ENCODE measurements around the gene HTR1D.

HTR1D gene

DNA sequence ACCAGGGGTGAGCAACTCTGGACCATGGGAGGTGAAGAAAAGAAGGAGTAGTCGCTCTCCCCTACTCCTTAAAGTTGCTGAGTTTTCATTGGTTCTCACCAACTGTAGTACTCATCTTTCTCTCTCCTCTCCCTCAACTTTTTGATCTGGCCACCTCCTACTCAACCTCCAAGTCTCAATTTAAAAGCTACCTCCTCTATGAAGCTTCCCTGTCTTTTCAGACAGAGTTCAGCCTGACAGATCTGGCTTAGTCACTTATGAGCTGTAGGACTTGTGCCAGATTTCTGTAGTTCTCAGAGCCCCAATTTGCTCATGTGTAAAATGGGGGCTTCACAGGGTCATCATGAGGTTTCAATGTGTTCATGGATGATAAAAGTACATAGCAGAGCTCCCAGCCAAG is 34.5 kb upstream of the HTR1D start:
- Histone ChIP-seq H2BK5ac (ENCODE audit: low read length) (no peak overlapping the region), H3K27ac (ENCODE audit: low read depth, low read length) (no peak overlapping the region), H3K36me3 (ENCODE audit: control insufficient read depth, insufficient read depth, low read length) (no peaks in the 10 kb centered on the region), H3K4me3 (ENCODE audit: low read length) (no peak overlapping the region), H4K5ac (ENCODE audit: low read length) (no peak overlapping the region), H4K8ac (ENCODE audit: low read depth, low read length) (no peak overlapping the region), H3K18ac (ENCODE audit: low read length) (no peak overlapping the region), H3K23ac (ENCODE audit: low read length) (no peak overlapping the region), H2BK15ac (replicated peaks; ENCODE audit: low read depth) (no peak overlapping the region), H2AK5ac (ENCODE audit: low read length) (no peak overlapping the region), H2BK120ac (ENCODE audit: low read depth, low read length) (no peak overlapping the region), H3K4me1 (ENCODE audit: control insufficient read depth, low read depth, low read length) (no peaks in the 10 kb centered on the region), H3K79me2 (ENCODE audit: control insufficient read depth, insufficient read depth, low read length) (no peaks in the 10 kb centered on the region), H3K79me1 (ENCODE audit: low read length) (no peaks in the 10 kb centered on the region), H3K4ac (ENCODE audit: low read depth, low read length) (no peak overlapping the region), H3K9ac (ENCODE audit: low read length) (no peak overlapping the region), H3K27me3 (ENCODE audit: insufficient read depth, low read length, poor library complexity) (no peaks in the 10 kb centered on the region), H3K4me2 (ENCODE audit: low read length) (no peak overlapping the region), H3K56ac (ENCODE audit: low read length) (no peak overlapping the region)
- WGBS (ENCODE audit: extremely low coverage, insufficient coverage, low lambda C conversion rate) = no CpG with 5 or more reads among the region's 1 CpG
- no peak for DNase-seq

DNA sequence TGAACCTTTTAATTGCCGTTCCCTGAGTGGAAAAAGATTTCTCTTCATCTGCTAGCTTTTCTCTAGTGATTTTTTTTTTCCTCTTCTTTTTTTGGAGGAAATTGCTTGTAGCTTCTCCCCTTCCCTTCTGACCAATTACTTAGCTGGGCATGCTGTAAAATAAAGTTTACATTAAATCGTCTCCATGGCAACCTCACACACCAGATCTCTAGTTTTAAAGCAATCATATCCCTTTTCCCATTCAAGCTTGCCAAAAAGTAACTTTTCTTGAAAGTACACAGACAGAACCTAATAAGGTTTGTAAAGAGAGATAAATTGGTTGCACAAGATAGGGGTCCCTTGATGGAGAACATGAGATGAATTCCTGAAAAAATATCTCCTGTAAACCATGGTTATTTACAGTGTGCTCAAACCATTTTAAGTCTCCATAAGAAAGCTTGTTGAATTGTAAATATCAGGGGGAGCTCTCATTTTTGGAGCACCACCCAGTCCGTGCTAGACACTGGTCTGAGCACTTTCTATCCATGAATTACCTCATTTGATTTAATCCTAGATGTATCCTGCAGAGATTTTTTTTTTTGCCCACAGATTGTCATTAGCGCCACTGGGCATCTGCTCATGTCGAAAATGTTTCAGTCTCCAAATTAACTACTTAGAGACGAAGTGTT is 32.6 kb upstream of the HTR1D start:
- Histone ChIP-seq H2AK5ac (ENCODE audit: low read length) (no peak overlapping the region), H3K4me2 (ENCODE audit: low read length) (no peak overlapping the region), H3K4me3 (ENCODE audit: low read length) (no peak overlapping the region)

DNA sequence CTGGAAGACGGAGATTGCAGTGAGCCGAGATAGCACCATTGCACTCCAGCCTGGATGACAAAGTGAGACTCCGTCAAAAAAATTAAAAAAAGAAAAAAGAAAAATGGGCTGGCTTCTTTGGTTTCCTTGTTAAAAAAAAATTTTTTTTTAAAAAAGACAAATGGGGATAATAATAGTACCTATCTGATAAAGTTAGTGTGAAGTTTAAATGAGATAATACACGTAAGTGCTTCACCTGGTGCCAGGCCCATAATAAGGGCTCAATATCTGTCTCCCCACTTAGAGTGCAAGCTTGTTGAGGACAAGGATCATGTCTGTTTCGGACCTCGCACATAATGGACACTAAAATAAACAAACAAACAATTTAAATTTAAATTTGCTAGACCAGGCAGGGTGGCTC is 30.0 kb upstream of the HTR1D start:
- WGBS (ENCODE audit: extremely low coverage, insufficient coverage, low lambda C conversion rate) = no CpG with 5 or more reads among the region's 6 CpGs
- H3K4me1 ChIP-seq (ENCODE audit: control insufficient read depth, low read depth, low read length) = no peaks in the 10 kb centered on the region
- H3K79me2 ChIP-seq (ENCODE audit: control insufficient read depth, insufficient read depth, low read length) = no peaks in the 10 kb centered on the region

More for the DNA sequence above, 32.6 kb upstream of the HTR1D start:
- Histone ChIP-seq H3K23ac (ENCODE audit: low read length) (no peak overlapping the region), H3K36me3 (ENCODE audit: control insufficient read depth, insufficient read depth, low read length) (no peaks in the 10 kb centered on the region), H3K79me2 (ENCODE audit: control insufficient read depth, insufficient read depth, low read length) (no peaks in the 10 kb centered on the region), H3K9ac (ENCODE audit: low read length) (no peak overlapping the region), H3K79me1 (ENCODE audit: low read length) (no peaks in the 10 kb centered on the region), H2BK120ac (ENCODE audit: low read depth, low read length) (no peak overlapping the region), H4K8ac (ENCODE audit: low read depth, low read length) (no peak overlapping the region), H2BK15ac (replicated peaks; ENCODE audit: low read depth) (no peak overlapping the region), H3K4ac (ENCODE audit: low read depth, low read length) (no peak overlapping the region), H3K18ac (ENCODE audit: low read length) (no peak overlapping the region), H3K27me3 (ENCODE audit: insufficient read depth, low read length, poor library complexity) (no peaks in the 10 kb centered on the region), H4K5ac (ENCODE audit: low read length) (no peak overlapping the region), H3K56ac (ENCODE audit: low read length) (no peak overlapping the region), H3K4me1 (ENCODE audit: control insufficient read depth, low read depth, low read length) (no peaks in the 10 kb centered on the region), H2BK5ac (ENCODE audit: low read length) (no peak overlapping the region), H3K27ac (ENCODE audit: low read depth, low read length) (no peak overlapping the region)
- WGBS (ENCODE audit: extremely low coverage, insufficient coverage, low lambda C conversion rate) = no CpG with 5 or more reads among the region's 6 CpGs
- peak; percentile 8 for DNase-seq

DNA sequence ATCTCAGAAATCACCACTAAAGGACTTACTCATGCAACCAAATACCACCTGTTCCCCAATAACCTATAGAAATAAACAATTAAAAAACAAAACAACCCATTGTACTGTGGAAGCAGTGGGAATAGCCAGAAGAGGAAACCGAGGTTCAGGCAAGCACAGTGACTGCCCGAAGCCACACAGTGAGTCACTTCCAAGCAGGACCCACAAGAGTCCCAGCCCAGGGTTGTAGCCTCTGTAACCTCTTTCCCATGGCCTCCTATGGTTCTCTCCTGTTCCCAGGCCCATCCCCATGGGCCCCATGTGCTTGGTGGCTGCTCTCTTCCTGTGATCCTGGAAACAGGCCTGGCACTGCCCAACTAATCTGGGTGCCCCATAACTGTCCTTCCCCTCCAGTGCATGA is 29.0 kb upstream of the HTR1D start:
- Histone ChIP-seq H3K79me1 (ENCODE audit: low read length) (no peaks in the 10 kb centered on the region), H3K9ac (ENCODE audit: low read length) (no peak overlapping the region), H4K8ac (ENCODE audit: low read depth, low read length) (no peak overlapping the region), H3K56ac (ENCODE audit: low read length) (no peak overlapping the region), H3K4me3 (ENCODE audit: low read length) (no peak overlapping the region), H3K18ac (ENCODE audit: low read length) (no peak overlapping the region), H2BK120ac (ENCODE audit: low read depth, low read length) (no peak overlapping the region), H3K4ac (ENCODE audit: low read depth, low read length) (no peak overlapping the region), H2BK5ac (ENCODE audit: low read length) (no peak overlapping the region), H2BK15ac (replicated peaks; ENCODE audit: low read depth) (no peak overlapping the region), H3K27me3 (ENCODE audit: insufficient read depth, low read length, poor library complexity) (no peaks in the 10 kb centered on the region), H3K23ac (ENCODE audit: low read length) (no peak overlapping the region), H2AK5ac (ENCODE audit: low read length) (no peak overlapping the region), H3K4me1 (ENCODE audit: control insufficient read depth, low read depth, low read length) (no peaks in the 10 kb centered on the region), H3K4me2 (ENCODE audit: low read length) (no peak overlapping the region), H3K36me3 (ENCODE audit: control insufficient read depth, insufficient read depth, low read length) (no peaks in the 10 kb centered on the region), H4K5ac (ENCODE audit: low read length) (no peak overlapping the region), H3K27ac (ENCODE audit: low read depth, low read length) (no peak overlapping the region), H3K79me2 (ENCODE audit: control insufficient read depth, insufficient read depth, low read length) (no peaks in the 10 kb centered on the region)
- DNase-seq = no peak
- no CpG with 5 or more reads among the region's 2 CpGs for WGBS (ENCODE audit: extremely low coverage, insufficient coverage, low lambda C conversion rate)

More for the DNA sequence above, 30.0 kb upstream of the HTR1D start:
- no peaks in the 10 kb centered on the region for H3K36me3 ChIP-seq (ENCODE audit: control insufficient read depth, insufficient read depth, low read length)
- H2BK5ac ChIP-seq (ENCODE audit: low read length) = no peak overlapping the region
- no peak for DNase-seq
- no peak overlapping the region for H3K27ac ChIP-seq (ENCODE audit: low read depth, low read length)
- H2BK120ac ChIP-seq (ENCODE audit: low read depth, low read length) = no peak overlapping the region
- H3K79me1 ChIP-seq (ENCODE audit: low read length) = no peaks in the 10 kb centered on the region
- no peak overlapping the region for H2BK15ac ChIP-seq (replicated peaks; ENCODE audit: low read depth)
- H3K18ac ChIP-seq (ENCODE audit: low read length) = no peak overlapping the region
- H4K8ac ChIP-seq (ENCODE audit: low read depth, low read length) = no peak overlapping the region
- no peaks in the 10 kb centered on the region for H3K27me3 ChIP-seq (ENCODE audit: insufficient read depth, low read length, poor library complexity)
- H3K56ac ChIP-seq (ENCODE audit: low read length) = no peak overlapping the region
- no peak overlapping the region for H3K23ac ChIP-seq (ENCODE audit: low read length)
- no peak overlapping the region for H2AK5ac ChIP-seq (ENCODE audit: low read length)
- no peak overlapping the region for H3K9ac ChIP-seq (ENCODE audit: low read length)
- H3K4me2 ChIP-seq (ENCODE audit: low read length) = no peak overlapping the region
- no peak overlapping the region for H3K4me3 ChIP-seq (ENCODE audit: low read length)
- H4K5ac ChIP-seq (ENCODE audit: low read length) = no peak overlapping the region
- no peak overlapping the region for H3K4ac ChIP-seq (ENCODE audit: low read depth, low read length)

DNA sequence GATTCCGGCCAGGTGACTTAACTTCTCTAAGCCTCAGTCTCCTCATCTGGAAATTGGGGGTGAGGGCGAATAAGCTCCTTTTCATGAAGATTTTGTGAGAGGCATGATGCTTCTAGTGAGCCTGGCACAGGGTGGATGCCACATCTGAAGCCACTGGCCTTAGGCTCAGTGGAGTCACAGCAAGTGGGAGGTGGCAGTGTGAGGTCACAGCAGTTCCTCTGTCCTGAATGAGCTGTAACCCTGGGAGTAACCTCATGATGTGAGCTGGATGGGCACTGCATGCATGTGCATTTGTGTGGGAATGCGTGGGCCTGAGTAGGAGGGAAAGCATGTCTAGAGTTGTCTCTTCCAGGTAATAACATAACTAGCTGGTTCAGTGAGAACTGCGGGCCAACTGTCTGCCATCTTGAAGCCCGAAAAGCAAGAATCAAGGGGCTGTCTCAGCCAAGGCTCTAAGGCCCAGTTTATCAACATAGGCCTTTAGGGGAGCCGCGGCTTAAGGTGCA is 27.0 kb upstream of the HTR1D start:
- Histone ChIP-seq H3K4me2 (ENCODE audit: low read length) (no peak overlapping the region), H4K8ac (ENCODE audit: low read depth, low read length) (no peak overlapping the region), H3K79me1 (ENCODE audit: low read length) (no peaks in the 10 kb centered on the region), H3K23ac (ENCODE audit: low read length) (no peak overlapping the region), H3K4me3 (ENCODE audit: low read length) (no peak overlapping the region), H3K9ac (ENCODE audit: low read length) (no peak overlapping the region), H3K18ac (ENCODE audit: low read length) (no peak overlapping the region), H2BK5ac (ENCODE audit: low read length) (no peak overlapping the region), H4K5ac (ENCODE audit: low read length) (no peak overlapping the region), H3K4ac (ENCODE audit: low read depth, low read length) (no peak overlapping the region), H2BK15ac (replicated peaks; ENCODE audit: low read depth) (no peak overlapping the region), H3K4me1 (ENCODE audit: control insufficient read depth, low read depth, low read length) (no peaks in the 10 kb centered on the region), H3K56ac (ENCODE audit: low read length) (no peak overlapping the region), H3K79me2 (ENCODE audit: control insufficient read depth, insufficient read depth, low read length) (no peaks in the 10 kb centered on the region), H2BK120ac (ENCODE audit: low read depth, low read length) (no peak overlapping the region), H3K27me3 (ENCODE audit: insufficient read depth, low read length, poor library complexity) (no peaks in the 10 kb centered on the region), H2AK5ac (ENCODE audit: low read length) (no peak overlapping the region), H3K27ac (ENCODE audit: low read depth, low read length) (no peak overlapping the region), H3K36me3 (ENCODE audit: control insufficient read depth, insufficient read depth, low read length) (no peaks in the 10 kb centered on the region)
- no CpG with 5 or more reads among the region's 7 CpGs for WGBS (ENCODE audit: extremely low coverage, insufficient coverage, low lambda C conversion rate)
- no peak for DNase-seq

DNA sequence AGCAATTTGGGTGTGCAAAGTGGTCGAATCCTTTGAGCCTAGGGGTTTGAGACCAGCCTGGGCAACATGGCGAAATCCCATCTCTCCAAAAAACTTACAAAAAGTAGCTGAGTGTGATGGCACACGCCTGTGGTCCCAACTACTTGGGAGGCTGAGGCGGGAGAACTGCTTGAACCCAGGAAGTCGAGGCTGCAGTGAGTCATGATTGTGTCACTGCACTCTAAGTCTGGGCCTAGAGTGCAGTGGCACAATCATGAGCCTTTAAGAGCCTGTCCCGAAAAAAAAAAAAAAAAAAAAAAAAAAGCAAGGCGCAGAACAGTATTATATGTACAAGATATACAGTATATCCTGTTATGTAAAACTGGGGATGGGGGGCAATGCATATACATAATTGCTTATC is 25.1 kb upstream of the HTR1D start:
- no peak overlapping the region for H4K8ac ChIP-seq (ENCODE audit: low read depth, low read length)
- H3K36me3 ChIP-seq (ENCODE audit: control insufficient read depth, insufficient read depth, low read length) = no peaks in the 10 kb centered on the region
- no peaks in the 10 kb centered on the region for H3K79me2 ChIP-seq (ENCODE audit: control insufficient read depth, insufficient read depth, low read length)
- H3K23ac ChIP-seq (ENCODE audit: low read length) = no peak overlapping the region
- no peak overlapping the region for H4K5ac ChIP-seq (ENCODE audit: low read length)
- H3K9ac ChIP-seq (ENCODE audit: low read length) = no peak overlapping the region
- no peak overlapping the region for H3K18ac ChIP-seq (ENCODE audit: low read length)
- DNase-seq = no peak
- H3K27me3 ChIP-seq (ENCODE audit: insufficient read depth, low read length, poor library complexity) = no peaks in the 10 kb centered on the region
- H2BK120ac ChIP-seq (ENCODE audit: low read depth, low read length) = no peak overlapping the region
- no peak overlapping the region for H2BK15ac ChIP-seq (replicated peaks; ENCODE audit: low read depth)
- H3K79me1 ChIP-seq (ENCODE audit: low read length) = no peaks in the 10 kb centered on the region
- no peak overlapping the region for H2BK5ac ChIP-seq (ENCODE audit: low read length)
- H3K4ac ChIP-seq (ENCODE audit: low read depth, low read length) = no peak overlapping the region
- H3K4me3 ChIP-seq (ENCODE audit: low read length) = no peak overlapping the region
- no peak overlapping the region for H2AK5ac ChIP-seq (ENCODE audit: low read length)
- no CpG with 5 or more reads among the region's 7 CpGs for WGBS (ENCODE audit: extremely low coverage, insufficient coverage, low lambda C conversion rate)
- no peak overlapping the region for H3K4me2 ChIP-seq (ENCODE audit: low read length)
- no peak overlapping the region for H3K27ac ChIP-seq (ENCODE audit: low read depth, low read length)
- H3K56ac ChIP-seq (ENCODE audit: low read length) = no peak overlapping the region
- H3K4me1 ChIP-seq (ENCODE audit: control insufficient read depth, low read depth, low read length) = no peaks in the 10 kb centered on the region

All from mesendoderm (in vitro differentiated cells).